Measurements from ENCODE around the gene GUCA2A.

GUCA2A gene

GRCh38 chr1:42176902-42177519 lies 12.5 kb upstream of the GUCA2A start:
- no peak for DNase-seq

- no peak for DNase-seq
Measured at GRCh38 chr1:42175314-42176054, 10.9 kb upstream of the GUCA2A start.

GRCh38 chr1:42173961-42174735 lies 9.6 kb upstream of the GUCA2A start:
- DNase-seq, result no peak

- peak; percentile 77 for DNase-seq
Measured at GRCh38 chr1:42173155-42173933, 8.8 kb upstream of the GUCA2A start.

- DNase-seq, result no peak
Measured at GRCh38 chr1:42172381-42173133, 8.0 kb upstream of the GUCA2A start.

GRCh38 chr1:42171679-42172266 lies 7.2 kb upstream of the GUCA2A start:
- DNase-seq, result no peak

GRCh38 chr1:42170779-42171621 lies 6.5 kb upstream of the GUCA2A start:
- no peak for DNase-seq

- DNase-seq, result no peak
Measured at GRCh38 chr1:42168763-42169162, 4.2 kb upstream of the GUCA2A start.

GRCh38 chr1:42168391-42168670 lies 3.8 kb upstream of the GUCA2A start:
- DNase-seq, result no peak

- DNase-seq, result no peak
Measured at GRCh38 chr1:42167611-42168390, 3.3 kb upstream of the GUCA2A start.

- DNase-seq, result no peak
Measured at GRCh38 chr1:42165511-42166210, 1.1 kb upstream of the GUCA2A start.

GRCh38 chr1:42163536-42164503 lies 725 bp downstream of the GUCA2A start:
- DNase-seq, result no peak

- no peak for DNase-seq
Measured at GRCh38 chr1:42163114-42163513, 1.4 kb downstream of the GUCA2A start.

- DNase-seq, result no peak
Measured at GRCh38 chr1:42162181-42162580, 2.4 kb downstream of the GUCA2A start.

- no peak for DNase-seq
Measured at GRCh38 chr1:42158189-42158588, 6.4 kb downstream of the GUCA2A start.

- peak; percentile 12 for DNase-seq
Measured at GRCh38 chr1:42157667-42158066, 6.9 kb downstream of the GUCA2A start.

GRCh38 chr1:42155362-42155761 lies 9.2 kb downstream of the GUCA2A start:
- no peak for DNase-seq

GRCh38 chr1:42154685-42155084 lies 9.9 kb downstream of the GUCA2A start:
- DNase-seq, result no peak

- DNase-seq, result no peak
Measured at GRCh38 chr1:42153624-42154023, 10.9 kb downstream of the GUCA2A start.
